Measurements from ENCODE around the gene INSC. TPM values are rescaled to one million over a fixed set of nuclear protein-coding genes. Genes with fewer than 3 reads are reported as not detected.

INSC gene
- total and polyA plus RNA-seq, 8 donors, result 0.34 to 1.1 (median 0.57) TPM

- intact Hi-C loops (cut with DNase I), result no loop called here
- Histone ChIP-seq H3K4me3 (no peak overlapping the region), H3K4me1 (no peaks in the 10 kb centered on the region), H3K27me3 (no peaks in the 10 kb centered on the region), H3K27ac (no peak overlapping the region), H3K36me3 (no peaks in the 10 kb centered on the region), H3K9me3 (no peaks in the 10 kb centered on the region)
- no peak for TF ChIP-seq CTCF (IDR thresholded peaks at IDR 0.05)
- no peak for DNase-seq
- no peak for ATAC-seq
These were observed 163.4 kb downstream of the INSC start for GRCh38 chr11:15278128-15278527.

- H3K27me3 ChIP-seq, result no peaks in the 10 kb centered on the region
- H3K4me3 ChIP-seq, result no peak overlapping the region
These were observed 165.7 kb downstream of the INSC start for GRCh38 chr11:15280393-15280792.

GRCh38 chr11:15282754-15283153 is 168.0 kb downstream of the INSC start:
- H3K4me1 ChIP-seq, result no peaks in the 10 kb centered on the region
- no peaks in the 10 kb centered on the region for H3K36me3 ChIP-seq
- ATAC-seq, result no peak
- DNase-seq, result no peak
- TF ChIP-seq CTCF (IDR thresholded peaks at IDR 0.05), result no peak
- no peaks in the 10 kb centered on the region for H3K9me3 ChIP-seq
- intact Hi-C loops (cut with DNase I), result no loop called here
- no peak overlapping the region for H3K27ac ChIP-seq
- H3K27me3 ChIP-seq, result no peaks in the 10 kb centered on the region
- H3K4me3 ChIP-seq, result no peak overlapping the region

More at GRCh38 chr11:15280393-15280792, 165.7 kb downstream of the INSC start:
- DNase-seq, result no peak
- TF ChIP-seq CTCF (IDR thresholded peaks at IDR 0.05), result no peak
- intact Hi-C loops (cut with DNase I), result no loop called here
- ATAC-seq, result no peak
- Histone ChIP-seq H3K9me3 (no peaks in the 10 kb centered on the region), H3K27ac (no peak overlapping the region), H3K36me3 (no peaks in the 10 kb centered on the region), H3K4me1 (no peaks in the 10 kb centered on the region)

GRCh38 chr11:15286465-15286864 is 171.7 kb downstream of the INSC start:
- ATAC-seq, result no peak
- intact Hi-C loops (cut with DNase I), result no loop called here
- Histone ChIP-seq H3K27me3 (no peaks in the 10 kb centered on the region), H3K27ac (no peak overlapping the region), H3K4me1 (no peaks in the 10 kb centered on the region), H3K36me3 (no peaks in the 10 kb centered on the region), H3K9me3 (no peaks in the 10 kb centered on the region), H3K4me3 (no peak overlapping the region)
- no peak for DNase-seq
- TF ChIP-seq CTCF (IDR thresholded peaks at IDR 0.05), result no peak

- no peaks in the 10 kb centered on the region for H3K36me3 ChIP-seq
- no peak for TF ChIP-seq CTCF (IDR thresholded peaks at IDR 0.05)
- ATAC-seq, result no peak
These were observed 174.1 kb downstream of the INSC start for GRCh38 chr11:15288863-15289262.

More at GRCh38 chr11:15288863-15289262, 174.1 kb downstream of the INSC start:
- H3K27me3 ChIP-seq, result no peaks in the 10 kb centered on the region
- H3K4me3 ChIP-seq, result no peak overlapping the region
- no peak overlapping the region for H3K27ac ChIP-seq
- no peaks in the 10 kb centered on the region for H3K9me3 ChIP-seq
- intact Hi-C loops (cut with DNase I), result no loop called here
- DNase-seq, result no peak
- no peaks in the 10 kb centered on the region for H3K4me1 ChIP-seq

All from left lung (tissue), 10 donors.